Mammary epithelial cell (primary cell): ENCODE results near the gene MTRFR.

ENCODE experiments used
- CTCF ChIP-seq, 2 donors: IDR thresholded peaks in 1 of 2; conservative IDR thresholded peaks in 1 of 2; 2 replicates each; pipeline ENCODE4 v1.5.1; 2011 to 2012; ENCODE audit warnings: inconsistent platforms in 2 of 2, low read length in 2 of 2, mild to moderate bottlenecking in 2 of 2, control low read depth in 1 of 2, low read depth in 1 of 2; ENCODE audit not compliant: insufficient read depth in 1 of 2; ENCODE audit errors: extremely low read depth in 1 of 2
- EZH2 ChIP-seq: IDR thresholded peaks from 2 replicates; pipeline ENCODE4 v1.6.1; 2012; ENCODE audit warnings: low read length, inconsistent platforms, borderline replicate concordance

GRCh38 chr12:123293178-123293760 is 60.0 kb downstream of the MTRFR start:
- TF ChIP-seq EZH2 = no peak
- TF ChIP-seq CTCF (conservative IDR thresholded peaks at IDR 0.05 in 1 of 2, IDR thresholded peaks at IDR 0.05 in 1 of 2; ENCODE audit: extremely low read depth in 1 of 2, insufficient read depth in 1 of 2, low read depth in 1 of 2, low read length in 2 of 2) = no peak
